Measurements from ENCODE around the gene ADCY7. TPM values are rescaled to one million over a fixed set of nuclear protein-coding genes. Genes with fewer than 3 reads are reported as not detected.

The ADCY7 gene
- total RNA-seq, 1 donor from 2014 or later = 30.3 TPM

GRCh38 chr16:50246299-50247122, 19.8 kb upstream of the ADCY7 start:
- H3K79me2 ChIP-seq (ENCODE audit: insufficient read depth, low read length) = no peaks in the 10 kb centered on the region
- Mint-ChIP-seq H3K9me3 (ENCODE audit: unreplicated experiment) (no peaks in the 10 kb centered on the region), H3K27ac (ENCODE audit: unreplicated experiment) (no peak overlapping the region)

GRCh38 chr16:50247123-50247905, 19.0 kb upstream of the ADCY7 start:
- Mint-ChIP-seq H3K36me3 (ENCODE audit: low read depth, unreplicated experiment) (peaks cover 6% of the 10 kb centered on the region), H3K27ac (ENCODE audit: unreplicated experiment) (no peak overlapping the region), H3K9me3 (ENCODE audit: unreplicated experiment) (no peaks in the 10 kb centered on the region), H3K4me3 (ENCODE audit: unreplicated experiment) (peak overlapping the region; percentile 80), H3K27me3 (ENCODE audit: low read depth, unreplicated experiment) (no peaks in the 10 kb centered on the region), H3K4me1 (ENCODE audit: low read depth, unreplicated experiment) (peaks cover 20% of the 10 kb centered on the region)
- H3K27me3 ChIP-seq (ENCODE audit: insufficient read depth, low read length) = no peaks in the 10 kb centered on the region
- no peaks in the 10 kb centered on the region for H3K79me2 ChIP-seq (ENCODE audit: insufficient read depth, low read length)
- H3K27ac ChIP-seq (ENCODE audit: low read depth, low read length) = no peak overlapping the region
- H3K4me2 ChIP-seq (ENCODE audit: low read length) = peak overlapping the region; percentile 87
- peaks cover 34% of the 10 kb centered on the region for H3K4me1 ChIP-seq (ENCODE audit: insufficient read depth, low read length)
- no peaks in the 10 kb centered on the region for H4K20me1 ChIP-seq (ENCODE audit: insufficient read depth, low read length)
- no peaks in the 10 kb centered on the region for H3K36me3 ChIP-seq (ENCODE audit: insufficient read depth, low read length)
- TF ChIP-seq EZH2 (IDR thresholded peaks at IDR 0.05; ENCODE audit: insufficient read depth, low read length) (no peak), CTCF (IDR thresholded peaks at IDR 0.05; ENCODE audit: insufficient read depth, low read depth, low read length) (no peak)
- H2AFZ ChIP-seq (ENCODE audit: low read depth, low read length) = no peak overlapping the region
- no peak overlapping the region for H3K9ac ChIP-seq (ENCODE audit: low read length)
- DNase-seq (ENCODE audit: low read depth) = no peak
- no peaks in the 10 kb centered on the region for H3K9me3 ChIP-seq (ENCODE audit: insufficient read depth, low read depth, low read length)
- peak overlapping the region; percentile 57 for H3K4me3 ChIP-seq (ENCODE audit: insufficient read depth, low read depth, low read length)
- FAIRE-seq = no peak

More at GRCh38 chr16:50246299-50247122, 19.8 kb upstream of the ADCY7 start:
- Mint-ChIP-seq H3K36me3 (ENCODE audit: low read depth, unreplicated experiment) (peaks cover 6% of the 10 kb centered on the region), H3K27me3 (ENCODE audit: low read depth, unreplicated experiment) (no peaks in the 10 kb centered on the region), H3K4me1 (ENCODE audit: low read depth, unreplicated experiment) (peaks cover 15% of the 10 kb centered on the region), H3K4me3 (ENCODE audit: unreplicated experiment) (peak overlapping the region; percentile 80)
- Histone ChIP-seq H3K4me2 (ENCODE audit: low read length) (peak overlapping the region; percentile 87), H2AFZ (ENCODE audit: low read depth, low read length) (peak overlapping the region; percentile 73), H3K36me3 (ENCODE audit: insufficient read depth, low read length) (no peaks in the 10 kb centered on the region), H3K9me3 (ENCODE audit: insufficient read depth, low read depth, low read length) (no peaks in the 10 kb centered on the region), H3K4me1 (ENCODE audit: insufficient read depth, low read length) (peaks cover 26% of the 10 kb centered on the region), H3K27ac (ENCODE audit: low read depth, low read length) (no peak overlapping the region), H3K27me3 (ENCODE audit: insufficient read depth, low read length) (no peaks in the 10 kb centered on the region), H3K9ac (ENCODE audit: low read length) (peak overlapping the region; percentile 54), H3K4me3 (ENCODE audit: insufficient read depth, low read depth, low read length) (peak overlapping the region; percentile 57), H4K20me1 (ENCODE audit: insufficient read depth, low read length) (no peaks in the 10 kb centered on the region)
- DNase-seq (ENCODE audit: low read depth) = no peak
- FAIRE-seq = no peak
- TF ChIP-seq CTCF (IDR thresholded peaks at IDR 0.05; ENCODE audit: insufficient read depth, low read depth, low read length) (no peak), EZH2 (IDR thresholded peaks at IDR 0.05; ENCODE audit: insufficient read depth, low read length) (no peak)
